ENCODE measurements around the gene IL1RN.

GRCh38 chr2:113114996-113115395, 12.4 kb upstream of the IL1RN start:
- TF ChIP-seq CTCF (IDR thresholded peaks at IDR 0.05) (no peak), EZH2 (IDR thresholded peaks at IDR 0.05) (no peak), EZH2phosphoT487 (IDR thresholded peaks at IDR 0.05) (no peak)

All from neural progenitor cell (in vitro differentiated cells).